Osteoblast (primary cell): Measurements from ENCODE around the gene NGFR. TPM values are rescaled to one million over a fixed set of nuclear protein-coding genes. Genes with fewer than 3 reads are reported as not detected.

Experiments
- DNase-seq: peaks from one replicate; pipeline ENCODE4 v3.0.0; 2011; ENCODE audit warnings: low spot score, mixed read lengths; ENCODE audit not compliant: insufficient read length; ENCODE audit errors: missing footprints
- H2AFZ ChIP-seq: 2 replicates; pipeline ENCODE4 v1.6.0; 2011; ENCODE audit warnings: mild to moderate bottlenecking, low read length
- H3K27ac ChIP-seq: 2 replicates; pipeline ENCODE4 v1.5.1; 2011; ENCODE audit warnings: mild to moderate bottlenecking, low read depth, low read length, moderate library complexity
- H3K27me3 ChIP-seq: 2 replicates; pipeline ENCODE4 v1.6.0; 2012; ENCODE audit warnings: mild to moderate bottlenecking, control low read depth, inconsistent platforms, low read length, moderate library complexity; ENCODE audit not compliant: insufficient read depth
- H3K36me3 ChIP-seq: 2 replicates; pipeline ENCODE4 v1.5.1; 2011; ENCODE audit warnings: mild to moderate bottlenecking, low read length, control low read depth, moderate library complexity; ENCODE audit not compliant: insufficient read depth
- H3K4me1 ChIP-seq: 2 replicates; pipeline ENCODE4 v1.5.1; 2011; ENCODE audit warnings: mild to moderate bottlenecking, low read length, control low read depth, moderate library complexity; ENCODE audit not compliant: insufficient read depth
- H3K4me2 ChIP-seq: 2 replicates; pipeline ENCODE4 v1.6.0; 2011; ENCODE audit warnings: mild to moderate bottlenecking, low read length; ENCODE audit not compliant: insufficient read depth
- H3K4me3 ChIP-seq: fragments of 200-600 bp; sonication (generic); 3 replicates; pipeline ENCODE4 v1.5.1; 2012; ENCODE audit warnings: mild to moderate bottlenecking, low read length, inconsistent platforms; ENCODE audit not compliant: insufficient read depth
- H3K79me2 ChIP-seq: 2 replicates; pipeline ENCODE4 v1.6.0; 2012; ENCODE audit warnings: mild to moderate bottlenecking, low read length, control low read depth, inconsistent platforms; ENCODE audit not compliant: insufficient read depth
- H3K9me3 ChIP-seq: 2 replicates; pipeline ENCODE4 v1.5.1; 2011; ENCODE audit warnings: low read depth, low read length, control low read depth
- H4K20me1 ChIP-seq: 2 replicates; pipeline ENCODE4 v1.6.0; 2012; ENCODE audit warnings: mild to moderate bottlenecking, low read length, control low read depth; ENCODE audit not compliant: insufficient read depth
- total RNA-seq: library from RNA; depleted of rRNA; stranded (reverse); fragments of >200 nt; gene quantifications from 2 replicates; pipeline ENCODE4 v1.2.3, GENCODE V29; 2012
- TF ChIP-seq, protein P1 (sequence below): IDR thresholded peaks from 2 replicates; pipeline ENCODE4 v1.5.1; 2011; ENCODE audit warnings: mild to moderate bottlenecking, low read depth, low read length, moderate library complexity; ENCODE audit errors: extremely low read depth

The NGFR gene
- total RNA-seq, 1 donor, result under 0.01 TPM

DNA sequence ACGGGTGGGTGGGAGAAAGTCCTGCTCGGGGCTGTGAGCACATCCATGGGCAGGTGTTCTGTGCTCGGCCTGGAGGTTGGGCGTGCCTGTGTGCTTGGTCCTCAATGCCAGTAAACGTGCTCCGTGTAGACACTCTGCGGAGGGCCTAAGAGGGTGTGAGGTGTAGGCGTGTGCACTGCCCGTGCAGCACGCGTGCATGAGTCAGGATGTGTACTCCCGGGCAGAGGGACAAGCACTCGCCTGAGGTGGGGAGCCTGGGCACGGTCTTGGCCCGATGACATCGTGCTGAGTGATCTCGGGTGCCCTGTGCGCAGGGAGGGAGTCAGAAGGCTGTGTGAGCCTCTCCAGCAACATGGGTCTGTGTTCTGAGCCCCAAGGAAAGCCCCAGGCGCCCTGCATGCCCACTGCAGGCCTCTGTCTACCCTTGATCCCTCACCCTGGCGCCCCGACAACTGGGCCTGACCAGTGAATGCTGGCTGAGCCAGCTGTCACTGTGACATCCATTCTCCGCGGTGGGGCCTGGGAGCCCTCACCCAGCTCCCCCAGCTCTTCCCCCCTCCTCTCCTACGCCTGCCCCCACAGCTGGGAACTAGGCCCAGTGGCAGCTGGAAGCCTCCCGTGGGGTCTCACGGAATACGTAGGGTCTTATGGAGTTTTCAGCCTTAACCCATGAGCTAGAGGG lies 57.1 kb downstream of the NGFR start:
- Histone ChIP-seq H4K20me1 (peaks cover 2% of the 10 kb centered on the region), H3K4me2 (no peak overlapping the region), H3K36me3 (no peaks in the 10 kb centered on the region), H3K4me3 (no peak overlapping the region), H3K9me3 (no peaks in the 10 kb centered on the region), H3K4me1 (peaks cover 4% of the 10 kb centered on the region), H3K27ac (no peak overlapping the region), H3K79me2 (no peaks in the 10 kb centered on the region), H3K27me3 (peaks cover 11% of the 10 kb centered on the region), H2AFZ (no peak overlapping the region)
- TF ChIP-seq, protein P1, sequence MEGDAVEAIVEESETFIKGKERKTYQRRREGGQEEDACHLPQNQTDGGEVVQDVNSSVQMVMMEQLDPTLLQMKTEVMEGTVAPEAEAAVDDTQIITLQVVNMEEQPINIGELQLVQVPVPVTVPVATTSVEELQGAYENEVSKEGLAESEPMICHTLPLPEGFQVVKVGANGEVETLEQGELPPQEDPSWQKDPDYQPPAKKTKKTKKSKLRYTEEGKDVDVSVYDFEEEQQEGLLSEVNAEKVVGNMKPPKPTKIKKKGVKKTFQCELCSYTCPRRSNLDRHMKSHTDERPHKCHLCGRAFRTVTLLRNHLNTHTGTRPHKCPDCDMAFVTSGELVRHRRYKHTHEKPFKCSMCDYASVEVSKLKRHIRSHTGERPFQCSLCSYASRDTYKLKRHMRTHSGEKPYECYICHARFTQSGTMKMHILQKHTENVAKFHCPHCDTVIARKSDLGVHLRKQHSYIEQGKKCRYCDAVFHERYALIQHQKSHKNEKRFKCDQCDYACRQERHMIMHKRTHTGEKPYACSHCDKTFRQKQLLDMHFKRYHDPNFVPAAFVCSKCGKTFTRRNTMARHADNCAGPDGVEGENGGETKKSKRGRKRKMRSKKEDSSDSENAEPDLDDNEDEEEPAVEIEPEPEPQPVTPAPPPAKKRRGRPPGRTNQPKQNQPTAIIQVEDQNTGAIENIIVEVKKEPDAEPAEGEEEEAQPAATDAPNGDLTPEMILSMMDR, result no peak
- peak; percentile 90 for DNase-seq

DNA sequence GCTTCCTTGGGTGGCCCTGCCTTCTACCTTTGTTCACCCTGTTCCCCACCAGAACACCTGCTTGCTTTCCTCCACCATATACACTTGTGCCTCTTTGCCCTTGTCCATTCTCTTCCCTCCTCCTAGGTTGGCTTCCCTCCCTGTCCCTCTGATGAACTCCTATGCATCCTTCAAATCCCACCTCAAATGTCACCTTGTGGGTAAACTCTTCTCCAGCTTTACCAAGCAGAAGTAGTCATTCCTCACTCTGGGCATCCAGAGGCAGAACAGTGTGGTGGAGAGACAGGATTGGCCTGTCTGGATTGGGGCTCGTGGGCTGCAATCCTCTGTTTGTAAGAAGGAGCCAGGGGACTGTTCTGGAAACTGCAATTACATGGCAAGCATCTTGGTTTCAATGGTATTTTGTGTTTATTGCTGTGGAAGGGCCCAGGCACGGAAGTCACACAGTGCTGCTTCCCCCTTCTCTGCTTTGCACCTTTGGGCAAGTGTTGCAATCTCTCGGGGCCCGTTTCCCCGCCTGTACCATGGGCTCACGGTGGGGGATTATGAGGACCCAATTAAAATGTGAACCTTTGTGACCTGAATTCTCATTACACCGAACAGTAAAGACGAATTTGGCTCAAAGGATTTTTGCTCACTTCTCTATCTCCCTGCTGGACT lies 58.7 kb downstream of the NGFR start:
- Histone ChIP-seq H3K9me3 (no peaks in the 10 kb centered on the region), H3K4me2 (no peak overlapping the region), H3K36me3 (no peaks in the 10 kb centered on the region), H3K79me2 (no peaks in the 10 kb centered on the region), H4K20me1 (peaks cover 4% of the 10 kb centered on the region), H3K4me1 (peaks cover 4% of the 10 kb centered on the region), H3K27me3 (no peaks in the 10 kb centered on the region), H3K4me3 (no peak overlapping the region), H3K27ac (no peak overlapping the region), H2AFZ (no peak overlapping the region)
- DNase-seq, result peak; percentile 61
- TF ChIP-seq, protein P1, result no peak

DNA sequence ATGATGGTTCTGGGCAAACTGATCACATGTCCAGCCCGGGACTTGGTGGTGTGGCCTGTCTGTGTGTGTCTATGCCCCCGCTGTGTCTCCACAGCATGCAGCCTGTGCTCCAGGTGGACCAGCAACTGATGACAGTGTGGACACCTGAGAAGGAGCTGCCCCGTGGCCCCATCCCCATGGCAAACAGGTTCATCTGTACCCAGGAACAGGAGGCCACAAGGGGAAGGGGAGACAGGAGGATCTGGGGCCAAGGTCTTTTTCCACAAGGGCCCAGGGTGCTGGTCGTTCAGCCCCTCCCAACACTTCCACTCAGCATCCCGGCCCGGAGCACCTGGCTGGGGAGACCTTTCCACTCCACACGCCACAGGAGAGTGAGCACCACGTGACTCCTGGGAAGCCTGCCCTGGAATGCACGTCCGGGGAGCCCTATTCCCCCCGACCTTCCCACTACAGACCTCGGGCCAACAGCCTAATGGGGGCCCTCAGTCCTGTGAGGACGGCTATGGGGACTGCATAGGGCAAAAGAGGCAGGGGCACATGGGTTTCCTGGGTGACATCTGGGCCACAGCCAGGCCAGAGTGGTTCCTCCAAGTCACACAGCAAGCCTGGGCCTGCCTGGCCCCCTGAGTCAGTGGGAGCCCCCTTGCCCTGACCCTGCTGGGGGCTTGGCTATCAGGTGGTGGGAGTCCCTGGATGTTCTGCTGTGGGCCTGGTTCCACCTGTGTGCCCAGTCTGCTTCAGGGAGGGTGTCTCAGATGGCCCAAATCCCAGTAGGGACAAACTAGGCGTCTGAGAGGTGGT lies 59.8 kb downstream of the NGFR start:
- H3K4me3 ChIP-seq, result no peak overlapping the region
- TF ChIP-seq, protein P1, result no peak
- H3K27me3 ChIP-seq, result no peaks in the 10 kb centered on the region
- no peaks in the 10 kb centered on the region for H3K36me3 ChIP-seq
- H3K4me2 ChIP-seq, result no peak overlapping the region
- H4K20me1 ChIP-seq, result peaks cover 4% of the 10 kb centered on the region
- H3K27ac ChIP-seq, result no peak overlapping the region
- H3K79me2 ChIP-seq, result no peaks in the 10 kb centered on the region
- H3K4me1 ChIP-seq, result peaks cover 4% of the 10 kb centered on the region
- DNase-seq, result peak; percentile 72
- H3K9me3 ChIP-seq, result no peaks in the 10 kb centered on the region
- no peak overlapping the region for H2AFZ ChIP-seq
